ENCODE measurements around the gene MTM1. TPM values are rescaled to one million over a fixed set of nuclear protein-coding genes. Genes with fewer than 3 reads are reported as not detected.

The MTM1 gene
- total RNA-seq, 1 donor from 2014 or later: 12.1 TPM

- Mint-ChIP-seq H3K27me3 (no peaks in the 10 kb centered on the region), H3K4me3 (ENCODE audit: low read depth) (no peak overlapping the region), H3K27ac (peak overlapping the region; percentile 10), H3K36me3 (ENCODE audit: insufficient read depth) (peaks cover 5% of the 10 kb centered on the region), H3K4me1 (ENCODE audit: low read depth) (peaks cover 3% of the 10 kb centered on the region), H3K9me3 (ENCODE audit: low read depth) (peaks cover 15% of the 10 kb centered on the region)
- no peak for TF ChIP-seq CTCF (IDR thresholded peaks at IDR 0.05; ENCODE audit: unreplicated experiment)
- DNase-seq (ENCODE audit: low spot score, unreplicated experiment): no peak
Measured at GRCh38 chrX:150694738-150695410, 126.5 kb downstream of the MTM1 start.

GRCh38 chrX:150696331-150696730 is 127.9 kb downstream of the MTM1 start:
- DNase-seq (ENCODE audit: low spot score, unreplicated experiment): no peak
- Mint-ChIP-seq H3K9me3 (ENCODE audit: low read depth) (peaks cover 12% of the 10 kb centered on the region), H3K4me1 (ENCODE audit: low read depth) (peaks cover 3% of the 10 kb centered on the region), H3K36me3 (ENCODE audit: insufficient read depth) (peaks cover 5% of the 10 kb centered on the region), H3K27me3 (no peaks in the 10 kb centered on the region), H3K27ac (no peak overlapping the region), H3K4me3 (ENCODE audit: low read depth) (no peak overlapping the region)
- no peak for TF ChIP-seq CTCF (IDR thresholded peaks at IDR 0.05; ENCODE audit: unreplicated experiment)

GRCh38 chrX:150696866-150697265 is 128.4 kb downstream of the MTM1 start:
- TF ChIP-seq CTCF (IDR thresholded peaks at IDR 0.05; ENCODE audit: unreplicated experiment): no peak
- Mint-ChIP-seq H3K27me3 (no peaks in the 10 kb centered on the region), H3K4me1 (ENCODE audit: low read depth) (peaks cover 3% of the 10 kb centered on the region), H3K27ac (no peak overlapping the region), H3K4me3 (ENCODE audit: low read depth) (no peak overlapping the region), H3K36me3 (ENCODE audit: insufficient read depth) (peaks cover 5% of the 10 kb centered on the region), H3K9me3 (ENCODE audit: low read depth) (peaks cover 12% of the 10 kb centered on the region)
- no peak for DNase-seq (ENCODE audit: low spot score, unreplicated experiment)

- Mint-ChIP-seq H3K27ac (no peak overlapping the region), H3K27me3 (no peaks in the 10 kb centered on the region), H3K4me3 (ENCODE audit: low read depth) (no peak overlapping the region), H3K36me3 (ENCODE audit: insufficient read depth) (peaks cover 5% of the 10 kb centered on the region), H3K9me3 (ENCODE audit: low read depth) (peaks cover 12% of the 10 kb centered on the region), H3K4me1 (ENCODE audit: low read depth) (peaks cover 3% of the 10 kb centered on the region)
- no peak for DNase-seq (ENCODE audit: low spot score, unreplicated experiment)
- TF ChIP-seq CTCF (IDR thresholded peaks at IDR 0.05; ENCODE audit: unreplicated experiment): no peak
Measured at GRCh38 chrX:150697641-150698040, 129.2 kb downstream of the MTM1 start.

- Mint-ChIP-seq H3K36me3 (ENCODE audit: insufficient read depth) (peaks cover 5% of the 10 kb centered on the region), H3K4me1 (ENCODE audit: low read depth) (peaks cover 3% of the 10 kb centered on the region), H3K4me3 (ENCODE audit: low read depth) (no peak overlapping the region), H3K27ac (no peak overlapping the region), H3K9me3 (ENCODE audit: low read depth) (peaks cover 12% of the 10 kb centered on the region), H3K27me3 (no peaks in the 10 kb centered on the region)
- no peak for DNase-seq (ENCODE audit: low spot score, unreplicated experiment)
- no peak for TF ChIP-seq CTCF (IDR thresholded peaks at IDR 0.05; ENCODE audit: unreplicated experiment)
Measured at GRCh38 chrX:150698981-150699380, 130.6 kb downstream of the MTM1 start.
